OCI-LY3 (cell line): ENCODE data around the gene CCDC106.

Experiments used
- H2AFZ ChIP-seq: fragments of 200-600, 300-600 bp; shearing (Covaris generic); 2 replicates; pipeline ENCODE4 v1.6.0; 2014; ENCODE audit warnings: antibody characterized with exemption, low read depth, low read length
- H3K27ac ChIP-seq: fragments of 200-600, 300-600 bp; sonication (generic); 2 replicates; pipeline ENCODE4 v1.5.1; 2014; ENCODE audit warnings: mild to moderate bottlenecking, low read length, moderate library complexity, mixed read lengths
- H3K27me3 ChIP-seq: fragments of 200-600, 300-600 bp; sonication (generic); 2 replicates; pipeline ENCODE4 v1.6.1; 2014; ENCODE audit warnings: low read depth, low read length, mixed read lengths
- H3K36me3 ChIP-seq: fragments of 200-600, 300-600 bp; sonication (generic); replicated peaks from 2 replicates; pipeline ENCODE3; 2014; ENCODE audit warnings: low read depth, low read length, mixed read lengths
- H3K4me1 ChIP-seq: fragments of 300-600, 200-600 bp; sonication (generic); 2 replicates; pipeline ENCODE4 v1.6.1; 2014; ENCODE audit warnings: low read length, mixed read lengths
- H3K4me2 ChIP-seq: fragments of 200-600, 300-600 bp; sonication (generic); 2 replicates; pipeline ENCODE4 v1.6.1; 2014; ENCODE audit warnings: low read length, mixed read lengths
- H3K4me3 ChIP-seq: fragments of 300-600, 200-600 bp; sonication (generic); 2 replicates; pipeline ENCODE4 v1.5.1; 2014; ENCODE audit warnings: antibody characterized with exemption, mild to moderate bottlenecking, low read length, moderate library complexity
- H3K79me2 ChIP-seq: fragments of 300-600, 200-600 bp; shearing (Covaris generic); 2 replicates; pipeline ENCODE4 v1.6.1; 2014; ENCODE audit warnings: mild to moderate bottlenecking, low read length, mixed read lengths
- H3K9ac ChIP-seq: fragments of 300-600, 200-600 bp; shearing (Covaris generic); 2 replicates; pipeline ENCODE4 v1.6.0; 2014; ENCODE audit warnings: mild to moderate bottlenecking, low read length, moderate library complexity
- H3K9me3 ChIP-seq: fragments of 200-600, 300-600 bp; shearing (Covaris generic); 2 replicates; pipeline ENCODE4 v1.6.1; 2014; ENCODE audit warnings: low read length, mixed read lengths; ENCODE audit not compliant: insufficient read depth
- H4K20me1 ChIP-seq: fragments of 200-600, 300-600 bp; sonication (generic); 2 replicates; pipeline ENCODE4 v1.6.1; 2016; ENCODE audit warnings: low read length, mixed read lengths; ENCODE audit not compliant: insufficient read depth
- CTCF ChIP-seq: fragments of 200-600, 300-600 bp; sonication (generic); IDR thresholded peaks from 2 replicates; pipeline ENCODE4 v1.5.1; 2014; ENCODE audit warnings: antibody characterized with exemption, low read length, low read depth
- EZH2phosphoT487 ChIP-seq: fragments of 200-600 bp; shearing (Covaris generic); IDR thresholded peaks from 2 replicates; pipeline ENCODE4 v1.6.1; 2018; ENCODE audit warnings: antibody characterized with exemption, mixed run types, low read depth

CCDC106 gene

GRCh38 chr19:55683449-55684261 is 35.6 kb downstream of the CCDC106 start:
- Histone ChIP-seq H3K27me3 (no peaks in the 10 kb centered on the region), H3K9ac (no peak overlapping the region), H2AFZ (no peak overlapping the region), H3K4me2 (no peak overlapping the region), H3K4me3 (no peak overlapping the region), H3K79me2 (peaks cover 95% of the 10 kb centered on the region), H3K4me1 (peaks cover 11% of the 10 kb centered on the region), H4K20me1 (peaks cover 92% of the 10 kb centered on the region), H3K36me3 (peaks cover 73% of the 10 kb centered on the region), H3K9me3 (no peaks in the 10 kb centered on the region), H3K27ac (no peak overlapping the region)
- TF ChIP-seq EZH2phosphoT487 (no peak), CTCF (no peak)

- no peak overlapping the region for H3K27ac ChIP-seq
- TF ChIP-seq EZH2phosphoT487 = no peak
- TF ChIP-seq CTCF = no peak
- H3K4me2 ChIP-seq = no peak overlapping the region
- peaks cover 72% of the 10 kb centered on the region for H3K36me3 ChIP-seq
- no peaks in the 10 kb centered on the region for H3K9me3 ChIP-seq
- H3K4me1 ChIP-seq = no peaks in the 10 kb centered on the region
- no peak overlapping the region for H2AFZ ChIP-seq
- H4K20me1 ChIP-seq = peaks cover 90% of the 10 kb centered on the region
- peaks cover 88% of the 10 kb centered on the region for H3K79me2 ChIP-seq
- H3K9ac ChIP-seq = no peak overlapping the region
- H3K27me3 ChIP-seq = no peaks in the 10 kb centered on the region
- no peak overlapping the region for H3K4me3 ChIP-seq
Observed at GRCh38 chr19:55684946-55685681, 37.1 kb downstream of the CCDC106 start.

GRCh38 chr19:55685776-55686175 is 37.8 kb downstream of the CCDC106 start:
- peaks cover 81% of the 10 kb centered on the region for H3K79me2 ChIP-seq
- H3K36me3 ChIP-seq = peaks cover 72% of the 10 kb centered on the region
- no peaks in the 10 kb centered on the region for H3K27me3 ChIP-seq
- no peak overlapping the region for H2AFZ ChIP-seq
- no peaks in the 10 kb centered on the region for H3K9me3 ChIP-seq
- peaks cover 89% of the 10 kb centered on the region for H4K20me1 ChIP-seq
- H3K4me3 ChIP-seq = no peak overlapping the region
- no peak overlapping the region for H3K27ac ChIP-seq
- H3K9ac ChIP-seq = no peak overlapping the region
- H3K4me2 ChIP-seq = no peak overlapping the region
- no peak for TF ChIP-seq CTCF
- no peak for TF ChIP-seq EZH2phosphoT487
- no peaks in the 10 kb centered on the region for H3K4me1 ChIP-seq

GRCh38 chr19:55686311-55687050 is 38.5 kb downstream of the CCDC106 start:
- no peak overlapping the region for H2AFZ ChIP-seq
- peaks cover 85% of the 10 kb centered on the region for H4K20me1 ChIP-seq
- no peak overlapping the region for H3K4me3 ChIP-seq
- no peaks in the 10 kb centered on the region for H3K27me3 ChIP-seq
- no peak overlapping the region for H3K27ac ChIP-seq
- H3K79me2 ChIP-seq = peaks cover 74% of the 10 kb centered on the region
- H3K36me3 ChIP-seq = peaks cover 71% of the 10 kb centered on the region
- no peak overlapping the region for H3K9ac ChIP-seq
- no peak overlapping the region for H3K4me2 ChIP-seq
- no peaks in the 10 kb centered on the region for H3K9me3 ChIP-seq
- TF ChIP-seq CTCF (no peak), EZH2phosphoT487 (no peak)
- no peaks in the 10 kb centered on the region for H3K4me1 ChIP-seq
